Left renal cortex interstitium (tissue), 4 donors: ENCODE measurements around the gene LAMC3. TPM values are rescaled to one million over a fixed set of nuclear protein-coding genes. Genes with fewer than 3 reads are reported as not detected.
"Not testable (repeated sequence)": the region's sequence is repeated elsewhere in the genome, so short reads cannot be mapped to it uniquely, and the experiment has no call there.

Experiments
- DNase-seq, 4 donors: peaks; one replicate each; pipeline ENCODE4 v3.0.0-alpha.2; 2013; ENCODE audit warnings: low read depth in 4 of 4, low spot score in 2 of 4, missing footprints in 1 of 4
- polyA plus RNA-seq, 4 donors: library from polyadenylated mRNA; unstranded; fragments of 120-200 nt; gene quantifications; one replicate each; pipeline ENCODE4 v1.2.1, GENCODE V29; 2013; ENCODE audit not compliant: insufficient read length in 4 of 4

LAMC3 gene
- polyA plus RNA-seq, 4 donors = 23.6 to 38.8 (median 28.7) TPM

DNA sequence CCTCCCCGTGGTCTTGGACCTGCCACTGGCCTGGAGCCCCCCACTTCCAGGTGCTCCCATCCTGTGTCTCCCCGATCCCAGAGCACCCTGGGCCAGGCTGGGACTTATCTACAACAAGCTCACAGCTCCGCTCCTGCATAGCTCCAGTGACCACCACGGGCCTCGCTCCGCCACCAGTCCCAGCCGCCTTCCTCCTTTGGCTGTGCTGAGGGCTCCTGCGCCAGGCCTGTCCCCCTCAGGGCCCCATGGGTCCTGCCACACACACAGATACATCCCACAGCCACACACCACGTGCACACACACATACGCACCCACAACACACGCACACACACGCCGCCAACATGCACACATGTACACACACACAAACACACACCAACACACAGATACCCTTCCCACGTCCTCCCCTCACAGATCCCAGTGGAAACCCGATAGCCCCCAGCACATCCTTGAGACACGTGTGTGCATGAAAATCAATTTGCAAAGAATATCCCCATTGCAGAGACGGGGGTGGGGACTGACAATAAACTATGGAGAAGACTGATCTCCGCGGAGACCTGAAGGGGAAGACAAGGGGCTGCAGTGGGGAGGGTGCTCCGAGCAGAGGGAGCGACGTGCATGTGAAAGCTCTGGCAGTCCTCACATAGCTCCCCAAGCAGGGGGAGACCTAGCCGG is 18.5 kb upstream of the LAMC3 start:
- DNase-seq = no peak

DNA sequence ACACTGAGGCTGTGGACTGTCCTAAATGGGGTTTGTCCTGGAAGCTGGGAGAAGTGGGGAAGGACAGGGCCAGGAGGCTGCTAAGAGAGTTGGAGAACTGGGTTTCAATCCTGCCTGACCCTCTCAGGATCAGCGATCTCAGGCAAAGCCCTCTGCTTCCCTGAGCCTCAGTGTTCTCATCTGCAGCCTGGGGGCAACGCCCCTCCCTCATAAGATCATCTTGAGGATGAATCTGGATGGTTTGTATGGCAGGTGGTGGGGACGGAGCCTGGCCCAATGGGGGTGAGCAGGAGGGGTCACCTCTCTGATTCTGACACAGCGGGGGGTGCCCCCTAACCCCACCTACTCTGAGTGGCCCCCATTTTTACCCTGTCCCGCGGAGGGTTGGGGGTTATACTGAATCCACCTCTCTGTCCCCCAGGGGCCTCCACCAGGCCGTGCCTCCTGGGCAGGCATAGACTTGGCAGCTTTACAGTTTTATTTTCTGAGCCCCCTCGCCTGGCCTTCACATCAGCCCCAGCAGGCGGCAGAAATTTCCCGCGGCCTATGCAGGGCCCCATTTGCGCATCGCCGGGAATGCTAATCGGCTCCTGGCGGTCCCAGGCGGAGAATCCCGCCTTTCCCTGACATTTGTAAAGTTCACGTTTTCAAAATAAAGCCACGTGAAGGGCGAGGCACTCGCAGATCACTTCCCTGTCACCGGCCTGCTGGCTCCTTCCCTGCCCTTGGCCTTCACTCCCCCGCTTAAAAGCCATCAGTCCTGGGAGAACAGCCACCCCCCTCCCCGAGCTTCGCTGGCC is 17.8 kb upstream of the LAMC3 start:
- DNase-seq = no peak

DNA sequence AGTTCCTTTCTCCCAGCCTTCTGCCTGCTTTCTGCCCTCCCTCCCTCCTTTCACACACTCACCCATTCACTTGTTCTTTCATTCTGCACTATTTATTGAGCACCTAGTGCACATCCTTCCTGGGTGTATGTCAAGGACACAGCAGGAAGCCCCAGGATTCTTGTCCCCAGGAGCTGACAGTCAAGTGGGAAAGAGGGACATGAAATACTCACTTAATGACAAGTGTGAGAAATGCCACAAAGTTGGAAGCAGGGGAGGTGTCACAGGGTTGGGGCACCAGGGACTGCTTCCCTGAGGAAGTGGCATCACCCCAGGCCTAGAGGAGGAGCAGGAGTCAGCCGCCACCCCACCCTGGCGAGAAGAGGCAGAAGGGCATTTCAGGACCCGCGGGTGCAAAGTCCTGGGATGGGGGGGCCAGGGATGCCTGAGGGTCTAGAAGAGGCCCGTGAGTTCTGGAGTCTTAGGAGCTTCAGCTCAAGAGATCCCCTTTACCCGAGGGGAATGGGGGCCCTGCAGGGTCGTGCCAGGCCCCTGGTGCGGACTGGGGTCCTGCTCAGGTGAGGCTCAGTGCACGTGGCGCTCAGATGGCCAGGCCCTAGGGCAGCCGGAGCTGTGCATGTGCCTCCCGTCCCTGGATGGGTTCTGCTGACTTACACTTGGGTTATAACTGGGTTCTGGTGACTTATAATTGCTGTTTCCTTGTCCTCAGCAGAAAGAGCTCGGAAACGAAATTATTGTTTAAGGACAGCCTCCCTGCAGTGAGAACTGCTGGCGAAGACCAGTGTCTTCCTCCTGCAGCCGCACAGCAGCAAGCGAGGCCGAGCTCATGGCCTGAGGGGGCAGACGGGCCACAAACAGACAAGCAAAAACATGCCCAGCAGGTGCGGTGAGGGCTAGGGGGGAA is 16.9 kb upstream of the LAMC3 start:
- no peak for DNase-seq

DNA sequence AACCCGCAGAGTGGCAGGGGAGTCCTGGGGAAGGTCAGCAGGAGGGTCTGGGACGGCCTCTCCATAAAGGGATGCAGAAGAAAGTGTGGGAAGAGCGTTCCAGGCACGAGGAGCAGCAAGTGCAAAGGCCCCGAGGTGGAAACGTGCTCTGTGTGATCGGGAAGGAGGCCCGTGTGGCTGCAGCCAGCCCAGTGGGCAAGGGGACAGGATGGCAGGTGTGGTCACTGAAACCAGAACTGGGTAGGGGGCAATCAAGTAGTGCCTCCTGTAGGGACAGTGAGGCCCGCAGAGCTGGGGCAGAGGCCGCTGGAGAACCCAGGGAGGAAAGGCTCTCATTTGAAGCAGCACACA is 16.3 kb upstream of the LAMC3 start:
- DNase-seq = no peak

DNA sequence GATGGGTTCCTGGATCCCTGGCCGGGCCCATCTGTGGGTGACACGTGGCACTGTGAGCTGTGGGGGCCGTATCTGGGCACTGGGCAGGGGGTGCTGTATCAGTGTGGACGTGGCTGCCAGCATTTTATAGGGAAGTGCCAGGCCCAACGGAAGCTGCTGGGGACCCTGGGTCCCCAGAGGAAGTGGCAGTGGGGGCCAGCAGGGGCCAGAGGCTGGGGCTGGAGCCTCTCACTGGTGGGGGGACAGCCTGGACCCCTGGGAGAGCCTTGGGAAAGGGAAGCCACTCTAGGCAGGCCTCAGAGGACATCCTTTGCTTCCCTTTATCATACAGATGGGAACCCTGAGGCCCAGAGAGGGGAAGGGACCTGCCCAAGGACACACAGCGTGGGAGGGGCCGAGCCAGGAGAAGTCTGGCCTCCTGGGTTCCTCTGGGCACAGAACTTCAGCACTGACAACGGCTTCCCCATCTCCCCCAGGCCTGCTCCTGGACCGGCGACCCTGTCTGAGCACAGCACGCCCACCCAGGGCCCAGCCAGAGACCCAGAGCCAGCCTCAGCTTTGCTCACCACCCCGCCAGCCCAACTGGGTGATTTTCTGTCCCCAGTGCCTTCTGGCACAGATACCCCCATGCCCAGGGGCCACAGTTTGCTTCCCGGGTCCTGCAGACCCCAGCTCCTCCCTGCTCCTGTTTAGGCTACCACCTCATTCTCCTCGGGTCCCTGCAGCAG is 15.5 kb upstream of the LAMC3 start:
- DNase-seq = no peak

DNA sequence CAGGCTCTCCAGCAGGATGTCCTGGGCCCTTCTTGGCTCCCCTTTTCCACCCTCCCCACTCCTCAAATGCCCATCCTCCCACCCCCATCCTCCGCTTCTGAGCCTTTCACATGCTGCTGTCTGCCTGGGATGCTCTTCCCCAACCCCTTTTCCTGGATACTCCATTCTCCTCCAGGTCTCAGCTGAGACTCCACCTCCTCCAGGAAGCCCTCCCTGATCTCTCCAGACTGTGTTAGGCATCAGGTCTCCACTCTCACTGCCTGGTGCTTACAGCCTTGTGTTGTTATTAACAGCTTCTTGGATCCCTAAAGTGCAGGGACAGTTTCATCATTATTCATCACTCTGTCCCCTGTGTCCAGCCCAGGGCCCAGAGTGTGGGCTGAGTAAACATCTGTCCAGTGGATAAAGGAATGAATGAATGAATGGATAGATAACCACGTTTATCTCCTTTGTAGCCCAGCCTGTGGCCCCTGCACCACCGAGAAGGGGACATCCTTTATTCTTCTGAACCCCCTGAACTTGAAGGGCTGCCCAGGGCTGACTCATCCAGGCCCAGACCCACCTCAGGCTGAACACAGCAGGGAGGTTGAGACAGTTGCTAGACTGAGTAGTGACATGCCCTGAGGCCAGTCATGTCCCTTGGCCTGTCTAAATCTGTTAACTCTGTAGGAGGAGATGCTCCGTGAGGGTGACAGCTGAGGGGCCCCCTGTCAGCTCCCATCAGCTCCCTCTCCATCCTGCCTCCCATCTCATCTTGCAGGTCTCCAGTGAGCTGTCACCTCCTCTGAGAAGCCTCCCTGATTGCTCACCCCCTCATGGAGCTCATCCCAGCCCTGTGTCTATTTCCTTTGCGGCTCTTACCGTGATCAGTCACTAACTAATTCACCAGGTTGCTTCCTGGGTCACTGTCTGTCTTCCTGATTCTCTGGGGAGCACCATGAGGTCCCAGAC is 14.6 kb upstream of the LAMC3 start:
- DNase-seq = no peak

DNA sequence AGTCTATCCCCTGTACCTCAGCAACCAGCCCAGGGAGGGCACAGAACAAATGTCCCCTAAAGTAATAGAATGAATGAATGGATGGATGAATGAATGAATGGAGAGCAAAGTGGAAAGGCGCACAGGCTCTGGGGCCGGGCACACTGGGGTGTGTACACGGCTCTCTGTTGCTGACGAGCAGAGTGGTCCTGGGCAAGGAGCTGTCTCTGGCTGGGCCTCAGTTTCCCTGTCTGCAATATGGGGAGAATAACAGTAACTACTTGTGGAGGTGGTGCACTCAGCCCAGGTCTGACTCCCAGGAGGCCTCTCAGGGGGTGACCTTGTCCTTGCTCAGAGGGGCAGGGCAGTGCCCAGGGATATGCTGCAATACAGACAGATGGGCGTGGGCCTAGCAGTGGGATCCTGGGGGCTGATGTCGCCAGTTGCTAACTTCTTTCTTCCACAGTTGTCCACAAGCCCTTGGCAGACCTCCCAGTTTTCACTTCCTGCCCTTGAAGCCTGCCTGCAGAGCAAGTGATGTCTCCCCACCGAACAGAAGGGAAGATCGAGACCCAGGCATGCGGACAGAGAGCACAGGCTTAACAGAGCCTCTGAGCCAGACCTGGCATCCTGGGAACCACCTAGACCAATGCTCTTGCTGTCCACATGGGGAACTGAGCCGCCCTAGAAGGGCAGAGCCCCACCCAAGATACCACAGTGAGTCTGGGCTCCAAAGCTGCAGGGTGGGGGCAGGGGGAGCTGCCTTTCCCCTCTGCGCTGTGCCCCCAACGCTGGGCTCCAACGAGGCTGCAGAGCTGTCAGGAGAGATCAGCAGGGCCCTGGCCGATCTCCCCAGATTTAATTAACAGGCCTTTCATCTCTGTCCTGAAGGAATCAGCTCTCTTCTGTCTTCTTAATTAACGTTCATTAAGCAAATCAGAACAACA is 13.6 kb upstream of the LAMC3 start:
- DNase-seq = no peak

DNA sequence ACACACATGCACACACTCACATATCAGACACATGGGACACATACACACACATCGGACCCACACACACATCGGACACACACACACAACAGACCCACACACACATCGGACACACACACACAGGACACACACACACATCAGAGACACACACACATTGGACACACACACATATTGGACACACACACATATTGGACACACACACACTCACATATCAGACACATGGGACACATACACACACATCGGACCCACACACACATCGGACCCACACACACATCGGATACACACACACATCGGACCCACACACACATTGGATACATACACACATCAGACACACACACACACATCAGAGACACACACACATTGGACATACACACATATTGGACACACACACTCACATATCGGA is 12.8 kb upstream of the LAMC3 start:
- no peak for DNase-seq

DNA sequence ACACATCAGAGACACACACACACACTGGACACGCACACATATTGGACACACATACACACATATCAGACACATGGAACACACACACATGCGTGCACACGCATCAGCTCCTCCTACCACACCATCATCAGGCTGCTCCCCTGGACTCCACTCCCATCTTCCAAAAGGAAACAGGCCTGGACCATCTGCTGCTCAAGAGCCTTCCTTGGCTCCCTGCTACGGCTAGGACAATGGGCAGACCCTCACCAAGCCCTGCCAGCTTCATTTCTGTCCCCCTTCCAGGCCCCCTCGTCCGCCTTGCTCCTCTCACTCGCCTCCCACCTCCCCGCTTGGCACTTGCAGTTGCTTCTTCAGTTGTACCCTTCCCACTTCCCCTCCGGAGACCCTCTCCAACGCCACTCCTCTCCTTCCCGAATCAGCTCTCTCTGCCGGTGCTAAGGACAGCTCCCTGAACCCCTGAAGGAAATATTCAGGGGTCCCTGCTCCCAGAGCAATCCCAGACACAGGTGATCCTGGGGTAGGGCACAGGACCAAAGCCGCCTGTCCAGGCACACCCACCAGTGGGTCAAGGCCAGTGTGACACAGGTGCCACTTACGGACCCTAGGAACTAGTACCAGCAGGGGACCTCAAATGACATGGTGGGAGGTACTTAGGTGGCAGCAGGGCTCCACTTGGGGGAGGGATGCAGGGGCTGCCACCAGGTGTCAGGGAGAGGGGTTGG is 12.1 kb upstream of the LAMC3 start:
- DNase-seq = no peak

DNA sequence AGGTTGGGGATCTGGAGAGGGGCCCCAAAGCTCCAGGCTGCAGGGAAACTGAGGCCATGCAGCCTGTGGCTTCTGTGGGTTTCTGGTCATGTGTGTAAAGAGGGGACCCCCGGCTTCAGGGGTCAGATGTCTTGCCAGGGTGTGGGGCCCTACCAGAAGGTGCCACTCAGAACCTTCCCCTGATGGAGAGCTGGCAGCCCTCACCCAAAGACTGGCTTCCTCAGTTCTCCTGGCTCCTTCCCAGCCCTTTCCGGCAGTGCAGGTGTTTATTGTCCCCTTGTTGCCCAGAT is 11.6 kb upstream of the LAMC3 start:
- no peak for DNase-seq

DNA sequence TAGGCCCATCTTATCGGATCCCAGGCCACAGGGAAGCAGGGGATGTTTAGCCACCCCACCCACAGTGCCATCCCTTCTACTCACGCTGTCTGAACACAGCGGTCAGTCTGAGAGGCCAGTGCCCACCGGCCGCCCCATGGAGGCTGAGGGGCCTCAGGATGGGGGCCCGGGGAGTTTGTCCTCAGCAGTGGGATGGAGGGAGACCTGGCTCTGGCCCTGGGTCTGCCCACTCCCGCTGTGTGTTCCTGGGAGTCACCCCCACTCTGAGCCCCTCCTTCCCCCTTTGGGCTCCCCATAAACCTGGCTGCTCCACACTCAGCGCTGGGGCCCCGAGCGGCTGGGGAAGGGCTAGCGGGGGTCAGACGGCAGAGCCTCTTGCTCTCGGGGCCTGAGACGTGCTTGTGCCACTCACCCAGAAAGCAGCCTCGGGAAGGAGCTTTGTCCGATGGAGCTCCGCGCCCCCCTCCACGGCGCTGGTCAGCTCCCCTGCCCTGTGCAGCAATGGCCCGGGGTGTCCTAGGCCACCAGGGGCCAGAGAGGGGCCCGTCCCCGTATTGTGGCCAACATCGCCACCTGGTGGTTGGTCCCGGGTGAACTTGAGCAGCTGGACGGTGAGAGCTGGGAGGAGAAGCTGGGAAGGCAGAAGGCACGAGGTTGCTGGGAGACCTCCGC is 10.9 kb upstream of the LAMC3 start:
- no peak for DNase-seq

DNA sequence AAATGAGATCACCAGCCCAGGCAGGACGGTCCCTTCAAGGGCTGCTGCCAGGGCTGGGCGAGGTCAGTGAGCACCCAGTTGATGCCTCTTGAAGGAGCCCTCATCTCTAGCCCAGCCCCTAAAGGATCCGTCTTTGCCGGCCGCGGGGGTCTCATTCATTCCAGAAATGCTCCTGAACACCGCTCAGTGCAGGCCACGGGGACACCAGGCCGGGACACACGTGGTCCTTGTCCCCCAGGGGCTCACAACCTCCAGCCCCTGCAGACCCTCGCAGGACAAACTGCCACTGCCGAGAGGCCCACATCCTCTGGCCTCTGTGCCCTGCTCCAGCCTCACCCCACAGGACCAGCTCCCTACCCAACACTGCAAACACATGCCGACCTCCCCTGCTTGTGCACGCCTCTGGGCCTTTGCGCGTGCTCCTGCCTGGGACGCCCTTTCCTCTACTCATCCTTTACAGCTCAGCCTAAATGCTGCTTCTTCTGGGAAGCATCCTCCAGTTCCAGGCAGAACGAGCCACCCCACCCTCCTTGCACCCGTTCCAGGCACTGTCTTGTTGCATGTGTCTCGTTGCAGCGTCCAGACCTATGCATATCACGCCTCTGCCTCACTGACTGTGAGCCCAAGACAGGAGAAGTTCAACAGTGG is 10.3 kb upstream of the LAMC3 start:
- DNase-seq = no peak

DNA sequence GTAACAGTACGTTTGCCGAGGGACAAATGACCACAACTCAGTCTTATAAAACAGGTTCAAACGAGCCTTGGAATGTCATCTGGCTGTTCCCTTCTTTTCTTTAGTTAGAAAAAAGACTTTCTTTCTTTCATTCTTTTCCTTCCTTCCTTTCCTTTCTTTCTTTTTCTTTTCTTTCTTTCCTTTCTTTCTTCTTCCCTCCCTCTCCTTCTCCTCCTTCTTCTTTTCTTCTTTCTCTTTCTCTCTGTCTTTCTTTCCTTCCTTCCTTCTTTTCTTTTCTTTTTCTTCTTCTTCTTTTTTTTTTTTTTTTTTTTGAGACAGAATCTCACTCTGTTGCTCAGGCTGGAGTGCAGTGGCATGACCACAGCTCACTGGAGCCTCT is 9.7 kb upstream of the LAMC3 start:
- DNase-seq = no peak

DNA sequence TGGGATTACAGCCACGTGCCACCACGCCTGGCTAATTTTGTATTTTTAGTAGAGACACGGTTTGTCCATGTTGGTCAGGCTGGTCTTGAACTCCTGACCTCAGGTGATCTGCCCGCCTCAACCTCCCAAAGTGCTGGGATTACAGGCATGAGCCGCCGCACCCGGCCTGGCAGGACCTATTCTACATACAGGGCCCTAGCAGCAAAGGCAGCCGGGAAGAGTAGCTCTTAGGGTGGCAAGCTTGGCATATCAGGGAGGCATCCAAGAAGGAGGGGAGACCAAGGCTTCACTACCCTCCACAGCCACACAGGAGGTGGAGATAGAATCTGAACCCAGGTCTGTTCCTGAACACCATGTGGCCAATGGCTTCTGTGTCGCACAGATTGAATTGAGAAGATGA is 8.4 kb upstream of the LAMC3 start:
- not testable (repeated sequence) for DNase-seq

DNA sequence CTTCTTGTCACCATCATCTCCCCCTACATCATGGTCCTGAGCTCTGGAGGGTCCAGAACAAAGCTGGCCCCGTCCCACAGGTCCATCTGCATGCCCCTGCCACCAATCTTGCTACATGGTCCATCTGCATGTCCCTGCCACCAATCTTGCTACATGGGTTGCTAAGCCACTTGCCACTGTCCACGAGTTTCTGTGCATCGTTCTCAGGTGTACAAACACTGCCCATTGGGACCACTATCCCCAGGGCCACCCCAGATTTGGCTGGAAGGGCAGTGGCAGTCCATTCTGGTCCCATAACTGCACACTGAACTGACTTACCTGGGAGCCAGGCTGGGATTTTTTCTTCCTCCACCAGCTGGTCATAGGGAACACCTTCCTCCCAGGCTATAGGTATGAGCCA is 8.0 kb upstream of the LAMC3 start:
- no peak for DNase-seq

DNA sequence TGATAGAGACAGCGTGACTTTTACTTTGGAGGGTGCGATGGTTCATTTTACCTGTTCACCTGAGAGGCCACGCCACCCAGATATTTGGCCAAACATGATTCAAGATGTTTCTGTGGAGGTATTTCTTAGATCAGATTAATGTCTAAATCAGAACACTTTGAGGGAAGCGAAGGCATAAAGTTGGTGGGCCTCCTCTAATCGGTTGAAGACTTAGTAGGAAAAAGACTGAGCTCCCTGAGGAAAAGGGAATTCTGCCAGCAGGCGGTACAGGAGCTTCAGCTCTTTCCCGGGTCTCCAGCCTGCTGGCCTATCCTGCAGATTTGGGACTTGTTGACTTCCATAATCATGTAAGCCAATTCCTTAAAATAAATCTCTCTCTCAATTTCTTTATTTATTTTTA is 7.0 kb upstream of the LAMC3 start:
- DNase-seq = no peak

DNA sequence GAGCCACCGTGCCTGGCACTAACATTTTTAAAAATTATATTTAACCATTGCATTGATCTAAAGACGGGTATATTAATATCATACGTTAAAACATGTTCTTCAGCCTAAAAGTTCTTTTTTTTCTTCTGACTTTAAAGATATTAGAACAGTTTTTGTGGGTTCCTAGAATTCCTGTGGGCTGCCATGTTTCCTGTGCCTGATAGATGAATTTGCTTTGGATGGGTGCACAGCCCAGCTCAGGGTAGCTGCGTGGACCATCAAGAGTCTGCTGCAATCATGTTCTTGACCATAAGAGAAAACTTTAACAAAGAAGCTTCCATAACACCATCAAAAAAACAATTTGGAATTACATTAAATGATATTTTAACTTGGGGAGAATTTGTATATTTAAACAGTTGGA is 2.4 kb upstream of the LAMC3 start:
- DNase-seq = no peak
